ENCODE data around the gene MEF2D. TPM values are rescaled to one million over a fixed set of nuclear protein-coding genes. Genes with fewer than 3 reads are reported as not detected.

Gene MEF2D
- total RNA-seq, 1 donor from 2014 or later, result 4.9 TPM

DNA sequence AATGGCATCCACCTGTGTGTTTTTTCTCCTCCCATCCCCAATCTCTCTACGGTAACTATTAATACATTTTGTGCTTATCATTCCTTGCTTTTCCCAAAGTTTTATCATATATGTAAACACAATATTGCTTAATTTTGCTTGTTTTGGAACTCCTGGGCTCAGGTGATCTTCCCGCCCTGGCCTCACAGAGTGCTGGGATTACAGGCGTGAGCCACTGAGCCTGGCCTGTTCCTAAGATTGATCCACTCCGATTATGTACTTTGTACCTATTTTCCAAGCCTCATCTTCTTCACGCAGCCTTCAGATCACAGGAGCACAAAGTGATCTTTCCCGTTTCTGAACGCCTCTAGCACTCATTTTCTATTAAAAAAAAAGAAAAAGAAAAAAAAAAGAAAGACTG is 45.2 kb downstream of the MEF2D start:
- no peak for DNase-seq (ENCODE audit: low spot score in 2 of 2)
- no peak for FAIRE-seq

DNA sequence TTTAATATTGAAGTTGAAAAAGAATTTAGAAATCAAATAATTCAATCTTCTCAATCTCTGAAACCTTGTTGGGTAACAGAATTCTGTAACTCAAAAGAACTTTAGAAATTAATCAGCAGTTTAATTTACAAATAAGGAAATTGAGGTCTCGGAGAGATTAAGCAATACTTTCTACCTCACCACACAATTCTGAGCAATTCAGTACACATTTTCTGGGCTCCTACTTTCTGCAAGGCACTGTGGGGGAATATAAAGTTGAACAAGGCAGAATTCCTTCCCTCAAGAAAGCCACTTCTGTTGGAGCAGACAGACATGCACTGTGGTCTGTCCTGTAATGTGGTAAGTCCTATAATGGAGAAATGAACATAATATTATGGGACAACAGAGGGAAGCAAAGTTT is 47.7 kb downstream of the MEF2D start:
- no peak for FAIRE-seq
- DNase-seq (ENCODE audit: low spot score in 2 of 2), result no peak

DNA sequence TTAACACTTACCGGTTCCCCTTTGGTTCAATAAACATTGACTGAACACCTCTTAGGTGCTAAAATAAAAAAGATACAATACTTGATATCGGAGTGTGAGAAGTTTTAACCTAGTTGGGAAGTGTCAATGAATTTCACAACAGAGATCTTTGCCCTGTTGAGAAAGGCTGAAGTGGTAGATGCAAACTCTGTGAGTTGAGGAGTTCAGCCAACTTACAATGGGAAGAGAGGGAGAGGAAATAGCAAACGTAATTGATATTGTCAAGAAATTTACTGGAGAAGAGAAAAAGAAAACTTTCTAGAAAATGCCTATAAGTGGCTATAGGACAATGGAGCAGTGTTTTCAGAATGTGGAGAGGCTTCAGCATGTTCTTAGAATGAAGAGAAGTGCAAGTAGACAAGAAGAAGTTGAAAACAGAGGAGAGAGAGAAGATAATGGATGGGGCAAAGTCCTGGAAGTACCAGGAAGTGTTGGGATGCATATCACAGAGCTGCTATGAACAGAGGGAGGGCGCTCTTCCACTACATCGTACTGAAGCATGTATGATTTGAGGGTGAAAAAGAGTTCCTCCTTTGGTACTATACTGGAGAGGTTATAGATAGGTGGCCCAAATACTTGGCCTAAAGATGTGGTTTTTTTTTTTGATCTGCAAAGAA is 48.9 kb downstream of the MEF2D start:
- no peak for FAIRE-seq
- DNase-seq (ENCODE audit: low spot score in 2 of 2), result no peak

DNA sequence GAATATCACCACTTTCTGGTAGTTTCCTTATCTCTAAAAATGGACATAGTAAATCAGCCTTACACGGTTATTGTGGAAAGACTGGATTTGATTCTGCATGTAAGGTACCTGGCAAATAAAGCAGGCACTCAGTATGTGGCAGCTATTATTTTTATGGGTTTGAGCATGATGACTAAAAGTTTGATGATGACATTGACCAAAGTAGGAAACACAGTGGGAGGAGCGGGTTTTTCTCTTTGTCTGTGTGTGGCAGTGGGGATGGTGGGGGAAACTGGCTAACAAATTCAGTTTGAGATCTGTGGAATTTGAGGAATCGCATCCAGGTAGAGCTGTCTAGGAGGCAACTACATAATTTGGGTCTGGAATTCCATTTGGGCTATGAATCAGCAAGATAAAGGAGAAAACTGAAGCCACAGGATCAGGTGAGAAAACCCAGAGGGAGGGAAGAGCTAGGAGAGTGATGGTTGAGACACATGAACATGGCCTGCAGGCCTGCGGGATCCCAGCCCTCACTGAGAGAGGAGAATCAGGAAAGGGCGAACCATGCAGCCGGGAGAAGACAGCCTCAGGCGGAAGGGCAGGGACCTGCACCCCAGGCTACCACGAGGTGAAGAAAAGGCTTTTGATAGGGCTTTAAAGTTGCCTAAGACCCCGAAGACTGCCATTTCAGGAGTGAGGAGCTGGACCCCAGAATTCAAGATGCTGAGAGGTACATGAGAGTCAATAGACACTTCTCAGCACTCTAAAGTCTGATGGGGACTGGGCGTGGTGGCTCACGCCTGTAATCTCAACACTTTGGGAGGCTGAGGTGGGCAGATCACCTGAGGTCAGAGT is 52.2 kb downstream of the MEF2D start:
- DNase-seq (ENCODE audit: low spot score in 2 of 2) (no peak), FAIRE-seq (no peak)

DNA sequence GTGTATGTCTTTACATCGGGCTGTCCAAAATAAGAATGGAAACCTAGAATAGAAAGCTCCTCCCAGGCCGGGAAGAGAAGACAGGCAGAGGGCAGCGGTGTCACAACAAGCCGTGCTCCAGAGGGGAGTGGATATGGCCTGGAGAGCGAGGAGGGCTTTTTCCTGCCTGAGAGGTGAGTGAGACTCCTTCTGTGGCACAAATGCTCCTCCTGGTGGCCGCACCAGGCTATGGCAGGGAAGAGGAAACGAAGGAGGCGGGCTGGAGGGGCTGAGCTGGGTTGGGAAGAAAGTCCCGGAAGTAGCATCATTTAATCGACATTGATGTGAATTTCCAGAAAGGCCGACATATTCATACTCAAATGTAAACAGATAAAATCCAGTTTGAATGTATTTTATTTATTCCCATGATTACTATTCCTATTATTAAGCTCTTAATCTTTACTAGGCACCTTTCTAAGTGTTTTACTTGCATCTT is 54.7 kb downstream of the MEF2D start:
- DNase-seq (ENCODE audit: low spot score in 2 of 2) (peak in 1 of 2 donors; percentile 73), FAIRE-seq (no peak)

DNA sequence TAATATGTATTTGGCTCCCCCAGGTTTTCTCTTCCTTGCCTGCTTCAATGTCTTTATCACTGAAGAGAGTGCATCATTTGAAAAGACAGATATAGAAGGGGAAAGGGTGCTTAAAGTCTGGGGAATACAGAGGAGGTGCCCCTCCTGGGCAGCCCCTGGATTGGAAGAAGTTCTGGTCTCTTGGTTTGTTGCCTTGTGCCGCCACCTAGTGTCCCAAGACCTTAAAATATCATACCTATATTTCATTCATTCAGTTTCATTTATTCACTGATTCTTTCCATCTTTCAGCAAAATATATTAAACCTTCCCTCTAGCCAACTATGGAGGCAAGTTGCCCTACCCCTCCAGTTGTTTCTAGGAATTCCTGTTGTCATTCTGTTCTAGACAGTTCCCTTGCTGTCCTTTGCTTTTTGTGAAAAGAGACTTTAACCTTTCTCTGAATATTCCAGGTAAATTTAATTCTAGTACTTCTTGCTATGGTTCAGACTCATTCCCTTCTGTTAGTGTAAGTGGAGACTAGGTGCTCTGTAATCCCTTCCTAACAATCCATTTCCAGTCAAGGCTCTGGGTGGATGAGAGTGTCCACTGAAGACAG is 56.1 kb downstream of the MEF2D start:
- DNase-seq (ENCODE audit: low spot score in 2 of 2), result no peak
- FAIRE-seq, result no peak

DNA sequence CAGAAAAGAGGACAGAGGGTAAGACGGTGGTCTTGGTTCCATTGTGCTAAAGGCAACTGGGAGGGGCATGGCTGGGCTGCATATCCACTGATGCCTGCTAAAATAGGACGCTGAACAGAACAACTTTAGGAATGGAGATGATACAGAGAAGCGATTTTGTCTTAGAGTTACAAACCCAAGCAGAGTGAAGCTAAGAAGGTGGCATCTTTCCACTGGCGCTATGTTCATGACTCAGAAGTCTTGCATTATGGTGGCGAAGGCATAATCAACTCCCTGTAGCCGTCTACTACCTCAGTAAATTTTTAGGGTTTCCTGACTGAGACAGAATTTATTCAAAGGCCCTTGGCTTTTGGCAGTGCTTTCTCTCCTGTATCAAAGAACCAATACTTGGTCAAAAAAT is 57.3 kb downstream of the MEF2D start:
- FAIRE-seq (no peak), DNase-seq (ENCODE audit: low spot score in 2 of 2) (no peak)

DNA sequence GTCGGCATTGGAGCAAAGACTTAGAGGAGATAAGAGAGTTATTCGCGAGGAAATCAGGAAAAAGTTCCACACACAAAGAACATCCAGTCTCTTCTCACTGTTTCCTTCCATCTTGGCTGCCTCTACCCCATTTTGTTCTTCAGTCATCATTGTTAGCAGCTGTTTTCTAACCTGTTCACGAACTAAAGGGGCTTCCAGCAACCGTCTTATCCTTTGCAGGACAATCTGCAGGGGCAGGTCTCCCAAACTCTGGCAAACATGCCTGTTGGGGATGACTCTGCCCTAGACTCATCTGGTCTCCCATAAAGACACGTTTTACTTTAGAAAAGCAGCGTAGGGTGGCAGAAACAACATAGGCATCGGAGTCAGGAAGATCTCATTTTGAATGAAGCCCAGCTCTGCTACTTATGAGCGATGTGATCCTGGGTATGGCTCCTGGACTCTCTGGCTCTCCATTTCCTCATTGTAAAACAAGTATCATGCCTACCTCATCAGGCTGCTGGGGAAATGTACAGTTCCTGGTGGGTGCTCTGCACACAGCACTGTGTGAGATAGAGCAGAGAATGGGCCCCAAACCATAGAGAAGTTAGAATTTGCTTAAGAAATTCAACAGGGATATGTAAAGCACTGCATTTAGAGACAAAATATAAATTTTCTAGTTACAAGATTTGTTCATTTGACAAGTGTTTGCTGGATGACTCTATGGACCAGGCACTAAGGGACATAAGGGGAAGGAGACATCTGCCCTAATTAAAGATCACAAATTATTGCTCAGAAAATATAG is 59.7 kb downstream of the MEF2D start:
- DNase-seq (ENCODE audit: low spot score in 2 of 2) (no peak), FAIRE-seq (no peak)

DNA sequence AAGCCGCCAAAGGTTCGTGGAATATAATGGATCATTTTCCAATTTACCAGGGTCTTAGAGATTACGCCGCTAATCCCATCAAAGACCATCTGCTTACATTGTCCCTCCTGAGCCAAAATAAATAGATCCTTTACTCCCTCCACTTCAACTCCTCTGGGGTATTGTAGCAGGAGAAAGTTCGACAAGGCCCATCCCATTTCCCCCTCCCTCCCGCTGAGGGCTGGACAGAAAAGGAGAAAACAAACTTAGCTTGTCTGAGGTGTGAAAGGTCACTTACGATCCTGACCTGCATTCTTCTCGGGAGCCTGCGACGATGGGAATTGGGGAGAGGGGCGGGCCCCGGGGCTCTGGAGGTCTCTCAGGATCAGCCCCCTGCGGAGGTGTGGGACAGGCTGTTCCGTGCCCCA is 60.8 kb downstream of the MEF2D start:
- no peak for FAIRE-seq
- no peak for DNase-seq (ENCODE audit: low spot score in 2 of 2)

DNA sequence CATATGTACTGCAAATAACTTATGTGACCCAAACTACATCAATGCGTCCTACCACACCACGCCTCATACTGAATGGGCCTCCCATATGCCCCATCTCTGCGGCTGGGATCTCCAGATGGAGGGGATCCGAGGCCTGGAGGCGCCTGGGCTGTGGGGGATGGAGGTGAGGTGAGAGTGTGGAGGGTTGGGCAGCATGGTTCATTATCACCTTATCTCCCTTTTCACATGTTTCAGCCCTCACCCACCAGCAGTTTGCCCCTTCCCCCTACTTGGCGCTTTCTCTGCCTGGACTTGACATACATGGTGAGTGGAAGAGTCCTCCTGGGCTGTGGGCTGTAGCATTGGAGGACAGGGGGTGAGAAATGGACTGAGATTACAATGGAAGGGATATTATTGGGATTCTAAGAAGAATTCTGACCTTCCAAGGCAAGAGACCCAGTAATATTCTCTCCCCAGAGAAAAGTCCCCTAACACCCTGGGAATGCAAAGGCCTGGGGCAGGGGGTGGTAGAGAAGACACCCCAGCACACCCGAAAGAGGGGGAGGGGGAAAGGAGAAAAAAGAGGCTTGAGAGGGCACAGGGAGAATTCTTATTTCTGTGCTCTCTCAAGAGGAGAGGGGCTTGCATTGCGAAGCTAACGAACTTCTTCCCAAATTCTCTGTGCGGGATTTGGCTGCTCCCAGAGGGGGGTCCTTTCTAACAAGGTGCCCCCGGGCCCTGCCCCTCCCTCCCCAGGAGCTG is 61.4 kb downstream of the MEF2D start:
- DNase-seq (ENCODE audit: low spot score in 2 of 2) (no peak), FAIRE-seq (no peak)

DNA sequence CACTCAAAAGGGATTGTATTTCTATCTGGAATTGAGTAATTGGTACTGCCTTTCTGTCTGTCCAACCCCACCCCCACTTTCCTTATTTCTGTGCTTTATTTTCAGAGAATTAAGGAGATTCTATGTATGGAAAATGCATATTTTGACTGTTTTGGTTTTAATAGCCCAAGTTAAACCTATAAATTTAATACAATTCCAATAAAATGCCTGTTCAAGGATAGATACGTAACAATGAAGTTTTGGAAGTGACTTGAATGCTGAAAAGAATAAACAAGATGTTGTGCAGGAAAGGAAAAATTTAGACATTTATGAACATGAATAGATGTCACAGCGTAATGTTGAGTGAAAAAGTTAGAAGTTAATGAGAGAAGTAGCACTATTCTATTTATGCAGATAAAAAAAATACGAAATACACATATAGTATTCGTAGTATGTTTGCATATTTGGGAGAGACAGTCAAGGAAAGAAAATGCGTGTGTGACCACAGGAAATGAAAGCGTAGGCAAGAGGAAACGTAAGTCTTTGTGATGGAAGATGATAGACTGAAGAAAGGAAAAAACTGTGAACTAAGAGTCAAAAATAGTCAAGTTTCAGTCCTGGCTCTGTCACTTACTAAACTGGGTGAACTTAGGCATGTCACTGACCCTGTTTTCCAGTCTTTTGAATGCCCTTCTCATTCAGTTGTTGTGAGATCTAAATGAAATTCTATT is 62.1 kb downstream of the MEF2D start:
- no peak for FAIRE-seq
- no peak for DNase-seq (ENCODE audit: low spot score in 2 of 2)

DNA sequence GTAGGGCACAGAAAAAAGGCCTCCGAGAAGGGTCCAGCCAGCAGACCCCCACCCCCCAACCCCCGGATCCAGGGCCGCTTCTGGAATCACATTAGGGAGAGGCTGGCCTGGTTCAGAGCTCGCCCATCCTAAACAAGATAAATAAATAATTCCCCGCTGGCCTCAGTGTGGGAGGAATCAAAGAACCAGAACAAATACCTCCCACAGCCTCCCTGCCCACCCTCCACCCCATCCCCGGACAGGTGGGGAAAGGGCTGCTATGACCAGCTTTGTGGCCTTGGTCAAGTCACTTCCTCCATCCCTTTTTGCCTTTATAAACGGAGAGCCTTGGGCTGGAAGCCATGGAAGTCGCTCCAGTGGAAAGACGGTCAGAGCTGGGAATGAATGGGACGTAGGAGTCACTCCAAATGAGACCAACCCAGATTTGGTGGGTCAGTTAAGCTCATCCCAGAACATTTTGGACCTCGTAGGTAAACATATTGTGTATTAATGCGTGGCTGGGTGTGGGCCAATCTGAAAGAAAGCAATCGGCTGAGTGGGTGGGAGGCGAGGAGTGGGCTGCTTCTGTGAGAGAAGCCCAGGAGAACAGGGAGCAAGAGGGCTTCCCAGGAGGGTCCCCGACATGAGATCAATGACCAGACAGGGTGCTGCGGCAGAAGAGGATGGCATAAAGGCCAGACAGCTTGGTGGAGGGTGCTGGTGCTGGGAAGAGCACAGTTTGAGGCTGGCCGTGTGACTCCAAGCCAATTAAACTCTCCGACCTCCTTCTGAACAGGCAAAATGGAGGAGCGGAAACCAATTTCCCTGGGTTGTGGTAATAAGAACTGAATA is 63.3 kb downstream of the MEF2D start:
- no peak for FAIRE-seq

DNA sequence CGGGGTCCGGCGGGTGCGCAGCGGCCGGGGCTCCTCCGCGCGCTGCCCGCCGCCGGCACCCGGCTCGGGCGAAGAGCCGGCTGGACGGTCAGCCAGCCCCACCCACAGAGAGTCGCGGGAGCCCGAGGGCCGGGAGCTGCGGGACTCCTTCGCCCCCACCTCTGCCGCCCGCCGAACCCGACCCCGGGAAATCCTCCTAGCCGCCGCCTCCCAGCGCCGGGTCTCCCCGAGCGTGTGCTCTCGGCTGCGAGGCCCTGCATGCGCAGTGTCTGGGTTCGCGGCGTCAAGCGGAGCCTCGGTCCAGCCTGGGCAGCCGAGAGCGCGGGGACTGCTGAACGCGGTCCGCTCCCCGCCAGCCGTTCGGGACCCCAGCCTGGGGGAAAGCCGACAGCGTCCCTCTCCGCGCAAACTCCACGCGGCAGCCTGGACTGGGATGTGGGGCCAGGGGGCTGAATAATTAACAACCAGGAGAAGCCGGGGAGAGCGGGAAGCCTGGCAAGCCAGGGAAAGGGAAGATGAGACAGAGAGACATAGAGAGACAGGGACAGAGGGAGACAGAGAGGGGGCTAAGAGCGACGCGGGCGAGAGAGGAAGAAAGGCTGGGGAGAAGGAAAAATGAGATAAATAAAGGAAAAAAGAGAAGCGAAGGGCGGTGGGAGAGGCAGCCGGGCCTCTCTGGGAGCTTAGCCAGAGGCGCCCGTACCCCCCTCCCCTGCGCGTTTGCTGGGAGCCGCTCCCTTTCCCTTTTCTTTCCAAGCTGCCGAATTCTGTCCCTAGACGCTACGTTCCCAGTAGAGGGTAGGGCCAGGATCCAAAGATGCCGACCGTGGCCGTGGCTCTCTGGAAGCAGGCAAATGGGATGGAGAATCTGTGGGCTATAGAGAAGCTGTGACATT is 64.2 kb downstream of the MEF2D start:
- FAIRE-seq, result no peak
- peak in 1 of 2 donors; percentile 43 for DNase-seq (ENCODE audit: low spot score in 2 of 2)

More for the DNA sequence above, 63.3 kb downstream of the MEF2D start:
- no peak for DNase-seq (ENCODE audit: low spot score in 2 of 2)

DNA sequence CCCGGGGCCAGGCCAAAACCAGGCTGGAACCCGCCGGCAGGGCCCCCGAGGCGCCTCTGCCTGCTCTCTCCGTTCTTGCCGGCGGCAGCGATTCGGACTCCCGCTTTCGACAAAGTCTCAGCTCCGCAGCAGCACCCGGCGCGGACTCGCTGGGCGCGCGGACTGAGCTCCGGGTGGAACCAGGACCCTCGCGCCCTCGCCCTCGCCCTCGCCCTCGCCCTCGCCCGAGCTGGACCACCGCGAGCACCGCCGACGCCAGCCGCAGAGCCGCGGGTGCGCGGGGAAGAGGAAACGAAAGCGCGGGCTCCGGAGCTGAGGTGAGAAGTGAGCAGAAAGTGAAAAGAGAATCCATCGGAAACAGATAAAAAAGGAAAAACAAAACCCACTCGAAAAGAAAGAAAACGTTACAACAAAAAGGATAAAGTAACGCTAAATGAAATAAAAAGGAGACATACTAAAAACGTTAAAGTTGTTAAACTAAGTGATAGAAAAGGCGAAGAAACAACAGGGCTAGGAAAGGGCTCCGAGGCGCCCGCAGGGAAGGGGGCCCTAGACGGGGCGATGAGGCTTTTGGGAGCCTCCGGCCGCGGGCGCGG is 64.9 kb downstream of the MEF2D start:
- FAIRE-seq, result no peak
- DNase-seq (ENCODE audit: low spot score in 2 of 2), result no peak

DNA sequence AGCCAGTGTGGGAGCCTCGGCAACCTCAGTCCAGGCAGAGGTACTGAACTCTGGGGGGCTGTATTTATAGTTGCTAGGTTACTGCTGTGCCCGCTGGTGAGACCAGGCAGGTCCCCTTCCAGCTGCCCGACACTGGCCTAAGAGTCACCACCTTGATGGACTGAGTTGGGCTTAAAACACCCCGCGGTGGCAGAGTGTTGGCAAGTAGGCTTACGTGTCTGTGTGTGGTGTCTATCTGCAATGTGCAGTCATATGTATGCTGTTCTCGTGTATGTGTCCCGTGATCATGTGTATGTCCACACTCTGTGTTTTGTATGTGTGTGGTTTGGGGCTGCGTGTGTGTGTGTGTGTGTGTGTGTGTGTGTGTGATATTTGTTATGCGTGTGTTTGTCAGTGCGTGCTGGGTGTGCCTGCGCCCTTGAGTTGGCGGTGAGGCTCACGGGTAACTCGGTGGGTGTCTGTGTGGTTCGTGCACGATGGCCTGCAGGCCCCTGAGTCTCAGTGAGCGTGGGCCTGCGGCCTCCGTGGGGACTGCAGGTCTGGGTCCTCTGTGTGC is 65.5 kb downstream of the MEF2D start:
- DNase-seq (ENCODE audit: low spot score in 2 of 2) (no peak), FAIRE-seq (no peak)

DNA sequence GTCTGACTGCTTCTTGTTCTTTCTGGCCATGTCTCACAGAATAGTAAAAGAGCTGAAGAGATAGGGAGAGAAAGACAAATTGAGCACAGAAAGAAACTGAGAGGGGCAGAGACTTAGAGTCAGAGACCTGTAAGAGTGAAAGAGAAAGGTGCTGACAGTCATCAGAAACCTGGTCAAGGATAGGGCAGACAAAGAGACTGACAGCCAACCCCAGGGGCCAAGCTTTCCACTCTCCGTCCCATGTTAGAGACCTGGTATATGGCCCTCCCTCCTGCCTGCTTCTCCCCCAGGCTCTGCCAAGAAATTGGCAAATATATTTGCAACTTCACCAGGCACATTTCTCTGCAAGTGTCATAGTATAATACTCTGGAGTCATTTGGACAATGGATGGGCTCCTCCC is 67.0 kb downstream of the MEF2D start:
- DNase-seq (ENCODE audit: low spot score in 2 of 2) (no peak), FAIRE-seq (no peak)

DNA sequence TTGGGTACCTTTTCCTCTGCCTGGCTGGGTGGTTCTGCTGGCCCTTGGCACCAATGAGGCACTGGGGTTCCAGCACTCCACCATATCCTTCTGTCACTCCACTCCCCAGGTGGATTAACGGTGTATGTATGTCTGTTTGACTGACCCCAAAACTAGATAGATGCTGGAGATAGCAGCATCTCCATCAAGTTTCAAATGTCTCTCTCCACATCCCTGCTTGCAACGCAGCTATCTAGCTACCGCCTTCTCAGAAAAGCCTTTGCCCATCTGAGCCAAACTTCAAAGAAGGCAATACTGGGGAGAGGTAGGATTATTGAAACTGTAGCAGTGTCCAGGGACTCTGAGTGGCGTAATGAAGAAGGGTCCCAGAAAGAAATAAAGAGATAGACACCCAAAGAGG is 67.5 kb downstream of the MEF2D start:
- DNase-seq (ENCODE audit: low spot score in 2 of 2) (no peak), FAIRE-seq (no peak)

All from frontal cortex (tissue), 4 donors.